Measurements from ENCODE around the gene GABPA.
"Not testable (repeated sequence)": the region's sequence is repeated elsewhere in the genome, so short reads cannot be mapped to it uniquely, and the experiment has no call there.

GABPA gene

GRCh38 chr21:25742900-25743299 is 8.1 kb downstream of the GABPA start:
- FAIRE-seq = no peak

GRCh38 chr21:25744854-25745253 is 10.1 kb downstream of the GABPA start:
- no peak for FAIRE-seq

- no peak for FAIRE-seq
These were observed 15.3 kb downstream of the GABPA start for GRCh38 chr21:25750085-25750484.

DNA sequence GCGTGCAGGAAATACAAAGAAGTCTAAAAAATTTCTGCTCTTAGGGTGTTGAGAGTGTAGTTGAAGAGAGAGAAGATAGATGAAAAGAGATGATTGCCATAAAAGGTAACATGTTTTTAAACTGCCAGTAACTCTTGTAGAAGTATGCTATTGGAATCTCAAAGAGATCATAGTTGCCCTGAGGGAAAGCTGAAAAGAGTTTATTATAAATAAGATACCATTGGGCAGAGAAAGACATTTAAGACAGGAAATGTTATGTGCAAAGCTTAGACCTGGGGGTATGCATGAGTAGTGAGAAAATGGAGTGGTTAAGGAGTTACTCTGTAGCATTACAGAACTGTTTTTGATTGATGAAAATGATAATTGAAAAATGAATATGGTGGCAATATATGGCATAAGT is 17.6 kb downstream of the GABPA start:
- FAIRE-seq = no peak

DNA sequence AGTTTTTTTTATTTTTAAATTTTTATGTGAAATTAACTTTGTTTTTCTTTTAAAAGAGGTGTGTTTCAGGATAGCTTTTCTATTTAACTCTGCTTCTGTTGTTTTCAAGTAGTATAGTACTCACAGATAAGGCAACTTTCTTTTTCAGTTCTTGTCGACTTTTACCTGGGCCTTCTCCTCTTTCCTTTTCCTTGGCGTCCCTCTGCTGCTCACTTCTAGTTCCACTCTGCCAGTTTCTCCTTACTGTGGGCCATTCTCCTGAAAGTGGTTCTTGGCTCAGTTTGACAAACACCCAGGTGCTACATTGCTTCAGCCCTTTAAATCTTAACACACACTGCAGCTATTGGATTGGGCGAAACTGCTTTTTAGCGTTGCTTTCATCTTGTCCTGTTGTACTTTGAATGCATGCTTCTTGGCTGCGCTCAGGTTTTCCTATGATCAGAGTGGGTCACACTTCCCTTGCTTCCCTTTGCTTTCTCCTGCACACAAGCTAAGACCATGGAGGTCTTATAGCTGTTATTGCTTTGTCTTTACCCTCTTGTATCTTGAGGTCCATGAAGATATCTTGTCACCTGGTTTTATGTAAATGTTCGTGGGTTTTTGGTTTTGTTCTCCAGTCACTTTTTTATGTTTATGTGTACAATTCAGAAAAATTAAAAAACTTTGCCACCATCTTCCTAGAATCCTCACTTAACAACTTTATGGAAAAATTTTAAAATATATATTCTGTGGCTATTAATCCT is 21.6 kb downstream of the GABPA start:
- no peak for FAIRE-seq

- FAIRE-seq = no peak
These were observed 22.8 kb downstream of the GABPA start for GRCh38 chr21:25757531-25757930.

GRCh38 chr21:25759573-25759972 is 24.8 kb downstream of the GABPA start:
- FAIRE-seq = no peak

DNA sequence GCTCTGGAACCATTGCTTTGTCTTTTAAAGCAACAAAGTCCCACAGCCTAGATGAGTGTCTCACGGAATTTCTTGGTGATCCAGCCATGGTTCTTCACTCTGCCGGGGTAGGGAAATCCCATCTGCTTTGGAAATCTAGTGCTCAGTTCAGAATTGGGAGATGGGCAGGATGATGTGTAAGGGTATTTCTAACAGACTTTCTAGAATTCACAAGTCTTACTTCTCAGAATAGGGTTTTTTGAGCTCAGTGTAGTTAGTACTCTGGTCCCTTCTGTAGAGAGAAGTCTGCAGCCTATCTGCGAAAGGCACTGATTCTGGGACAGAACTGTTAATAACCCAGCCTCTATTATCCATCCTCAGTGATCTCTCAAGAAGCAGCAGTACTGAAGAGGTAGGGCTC is 25.3 kb downstream of the GABPA start:
- no peak for FAIRE-seq

DNA sequence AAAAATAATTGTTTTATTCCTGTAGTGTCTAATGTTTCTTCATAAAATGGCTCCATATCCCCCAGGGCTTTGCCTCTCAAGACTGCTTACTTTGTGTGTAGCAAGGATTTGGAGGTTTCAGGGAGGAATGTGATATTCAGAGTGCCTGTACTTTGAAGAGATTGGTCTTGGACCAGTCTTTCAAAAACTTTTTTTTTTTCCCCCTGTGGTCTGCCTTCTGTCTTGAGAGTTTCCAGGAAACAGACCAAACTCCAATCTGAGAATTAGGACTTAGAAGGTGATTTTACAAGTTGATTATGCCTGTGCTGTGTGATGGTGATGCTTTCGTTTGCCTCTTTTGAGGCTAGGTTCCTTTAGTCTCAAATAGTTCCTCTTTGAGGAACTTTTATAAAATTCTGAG is 25.9 kb downstream of the GABPA start:
- FAIRE-seq = no peak

GRCh38 chr21:25764065-25764464 is 29.3 kb downstream of the GABPA start:
- FAIRE-seq = no peak

DNA sequence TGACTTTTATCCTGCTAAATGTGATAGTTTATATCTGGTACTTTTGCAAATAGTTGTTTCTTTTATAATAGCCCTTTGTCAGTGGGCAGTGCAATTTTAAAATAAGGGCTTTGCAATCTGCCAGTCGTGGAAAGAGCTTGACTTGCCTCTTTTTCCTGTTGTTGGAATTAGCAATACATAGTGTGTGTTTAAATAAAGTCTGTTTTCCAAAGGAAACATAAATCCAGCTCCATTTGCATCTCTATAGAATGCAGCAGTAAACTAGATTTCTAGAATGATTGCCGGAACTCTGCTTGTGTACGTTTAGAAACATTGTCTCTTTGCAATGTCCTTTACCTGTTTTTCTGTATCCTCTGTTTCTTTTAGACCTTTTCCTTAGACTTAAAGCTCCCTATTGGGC is 33.1 kb downstream of the GABPA start:
- FAIRE-seq = no peak

DNA sequence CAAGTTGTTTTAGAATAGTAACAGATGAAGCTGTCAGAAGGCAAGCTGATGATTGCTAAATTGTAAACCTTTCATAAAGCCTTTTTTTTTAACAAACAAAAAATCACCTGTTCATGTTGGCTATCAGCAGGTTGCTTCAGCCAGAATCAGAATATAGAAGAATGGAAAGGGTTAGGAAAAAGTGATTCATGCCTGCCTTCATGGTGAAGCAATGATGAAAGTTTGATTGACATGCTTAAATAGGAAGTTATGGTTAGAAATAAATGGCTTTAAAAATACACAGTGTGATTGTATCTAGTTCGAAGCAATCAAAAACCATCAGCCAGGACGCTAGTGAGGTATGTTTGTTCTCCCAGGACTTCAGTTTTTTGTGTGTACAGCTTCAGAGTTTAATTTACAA is 37.9 kb downstream of the GABPA start:
- no peak for FAIRE-seq

GRCh38 chr21:25776440-25776839 is 41.7 kb downstream of the GABPA start:
- no peak for FAIRE-seq

DNA sequence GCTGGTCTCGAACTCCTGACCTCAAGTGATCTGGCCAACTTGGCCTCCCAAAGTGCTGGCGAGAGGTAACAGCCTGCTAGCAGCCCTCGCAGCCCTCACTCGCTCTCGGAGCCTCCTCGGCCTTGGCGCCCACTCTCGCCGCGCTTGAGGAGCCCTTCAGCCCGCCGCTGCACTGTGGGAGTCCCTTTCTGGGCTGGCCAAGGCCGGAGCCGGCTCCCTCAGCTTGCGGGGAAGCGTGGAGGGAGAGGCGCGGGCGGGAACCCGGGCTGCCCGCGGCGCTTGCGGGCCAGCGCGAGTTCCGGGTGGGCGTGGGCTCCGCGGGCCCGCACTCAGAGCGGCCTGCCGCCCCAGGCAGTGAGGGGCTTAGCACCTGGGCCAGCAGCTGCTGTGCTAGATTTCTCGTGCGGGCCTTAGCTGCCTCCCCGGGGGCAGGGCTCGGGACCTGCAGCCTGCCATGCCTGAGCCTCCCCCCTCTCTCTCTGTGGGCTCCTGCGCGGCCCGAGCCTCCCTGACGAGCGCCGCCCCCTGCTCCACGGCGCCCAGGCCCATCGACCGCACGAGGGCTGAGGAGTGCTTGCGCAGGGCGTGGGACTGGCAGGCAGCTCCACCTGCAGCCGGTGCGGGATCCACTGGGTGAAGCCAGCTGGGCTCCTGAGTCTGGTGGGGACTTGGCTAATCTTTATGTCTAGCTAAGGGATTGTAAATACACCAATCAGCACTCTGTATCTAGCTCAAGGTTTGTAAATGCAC is 43.5 kb downstream of the GABPA start:
- FAIRE-seq = not testable (repeated sequence)

DNA sequence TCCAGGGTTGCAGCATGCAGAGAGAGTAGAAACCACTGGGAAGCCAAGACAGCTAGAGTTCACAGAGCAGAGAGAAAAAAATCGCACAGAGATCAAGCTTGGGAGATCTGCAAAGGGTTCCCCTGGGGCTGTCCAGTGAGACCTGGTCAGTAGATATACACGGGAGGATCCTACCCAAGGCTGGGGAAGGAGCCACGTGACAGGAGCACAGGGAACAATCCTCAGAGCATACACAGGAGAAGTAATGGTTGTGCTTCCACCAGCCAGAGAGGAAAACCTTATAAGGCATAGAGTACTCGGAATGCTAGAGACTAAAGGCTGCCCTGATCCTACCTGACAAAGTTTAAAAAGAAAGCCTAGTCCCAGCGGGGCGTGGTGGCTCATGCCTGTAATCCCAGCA is 53.9 kb downstream of the GABPA start:
- no peak for FAIRE-seq

- no peak for FAIRE-seq
These were observed 55.5 kb downstream of the GABPA start for GRCh38 chr21:25790122-25790877.

GRCh38 chr21:25790878-25791204 is 56.1 kb downstream of the GABPA start:
- no peak for FAIRE-seq

- no peak for FAIRE-seq
These were observed 56.5 kb downstream of the GABPA start for GRCh38 chr21:25791319-25791718.

- no peak for FAIRE-seq
These were observed 66.6 kb downstream of the GABPA start for GRCh38 chr21:25801217-25802014.

- no peak for FAIRE-seq
These were observed 71.3 kb downstream of the GABPA start for GRCh38 chr21:25806060-25806459.

GRCh38 chr21:25807191-25807590 is 72.4 kb downstream of the GABPA start:
- no peak for FAIRE-seq

- no peak for FAIRE-seq
These were observed 74.2 kb downstream of the GABPA start for GRCh38 chr21:25809013-25809412.

- no peak for FAIRE-seq
These were observed 76.4 kb downstream of the GABPA start for GRCh38 chr21:25811186-25811585.
